ENCODE measurements around the gene DCDC1. TPM values are rescaled to one million over a fixed set of nuclear protein-coding genes. Genes with fewer than 3 reads are reported as not detected.

DCDC1 gene
- polyA plus RNA-seq, 4 donors: 3.4 to 7.3 (median 5.1) TPM

- DNase-seq (ENCODE audit: low read depth in 4 of 4, low spot score in 2 of 4): no peak
Observed at GRCh38 chr11:30863209-30863608, 506.3 kb downstream of the DCDC1 start.

- no peak for DNase-seq (ENCODE audit: low read depth in 4 of 4, low spot score in 2 of 4)
Observed at GRCh38 chr11:30861531-30861930, 508.0 kb downstream of the DCDC1 start.

DNA sequence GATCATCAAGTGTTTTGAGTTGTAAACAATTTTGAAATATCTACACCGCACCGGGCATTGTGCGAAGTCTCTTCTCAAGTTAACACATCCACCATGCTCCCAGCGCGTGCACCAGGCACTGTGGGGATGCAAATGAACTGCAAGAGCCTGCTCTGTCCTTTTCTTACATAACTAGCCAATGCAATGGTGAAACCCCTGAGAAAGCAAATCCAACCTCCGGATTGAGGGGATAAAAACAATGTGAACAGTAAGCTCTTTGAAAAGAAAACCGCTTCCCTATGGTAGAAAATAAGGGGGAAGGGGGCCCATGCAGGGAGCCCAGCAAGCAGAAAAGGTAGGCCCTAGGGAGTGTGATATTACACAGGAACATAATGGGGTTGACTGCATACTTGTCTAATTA is 508.5 kb downstream of the DCDC1 start:
- no peak for DNase-seq (ENCODE audit: low read depth in 4 of 4, low spot score in 2 of 4)

- no peak for DNase-seq (ENCODE audit: low read depth in 4 of 4, low spot score in 2 of 4)
Observed at GRCh38 chr11:30860146-30860545, 509.4 kb downstream of the DCDC1 start.

- DNase-seq (ENCODE audit: low read depth in 4 of 4, low spot score in 2 of 4): no peak
Observed at GRCh38 chr11:30859669-30860068, 509.9 kb downstream of the DCDC1 start.

- no peak for DNase-seq (ENCODE audit: low read depth in 4 of 4, low spot score in 2 of 4)
Observed at GRCh38 chr11:30855383-30856006, 514.0 kb downstream of the DCDC1 start.

- no peak for DNase-seq (ENCODE audit: low read depth in 4 of 4, low spot score in 2 of 4)
Observed at GRCh38 chr11:30853439-30853838, 516.1 kb downstream of the DCDC1 start.

DNA sequence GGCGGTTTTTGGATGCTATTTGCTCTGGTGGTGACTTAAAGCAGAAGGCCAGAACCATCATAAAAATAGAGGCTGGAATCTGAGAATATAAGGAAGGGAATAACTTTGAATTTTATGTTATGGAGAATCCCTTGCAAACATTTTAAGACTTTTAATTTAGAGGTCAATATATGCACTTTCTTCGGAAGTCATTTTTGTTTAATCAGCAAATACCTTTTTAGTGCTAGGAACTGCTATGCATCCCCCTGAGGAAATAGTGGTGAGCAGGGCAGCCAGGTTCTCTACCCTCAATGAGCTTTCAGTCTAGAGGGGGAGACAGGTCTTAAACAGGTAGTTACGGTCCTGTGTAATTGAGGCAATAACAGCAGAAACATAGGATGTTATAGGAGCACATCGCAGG is 516.9 kb downstream of the DCDC1 start:
- DNase-seq (ENCODE audit: low read depth in 4 of 4, low spot score in 2 of 4): no peak

GRCh38 chr11:30852091-30852490 is 517.4 kb downstream of the DCDC1 start:
- no peak for DNase-seq (ENCODE audit: low read depth in 4 of 4, low spot score in 2 of 4)

GRCh38 chr11:30837252-30837651 is 532.3 kb downstream of the DCDC1 start:
- DNase-seq (ENCODE audit: low read depth in 4 of 4, low spot score in 2 of 4): no peak

DNA sequence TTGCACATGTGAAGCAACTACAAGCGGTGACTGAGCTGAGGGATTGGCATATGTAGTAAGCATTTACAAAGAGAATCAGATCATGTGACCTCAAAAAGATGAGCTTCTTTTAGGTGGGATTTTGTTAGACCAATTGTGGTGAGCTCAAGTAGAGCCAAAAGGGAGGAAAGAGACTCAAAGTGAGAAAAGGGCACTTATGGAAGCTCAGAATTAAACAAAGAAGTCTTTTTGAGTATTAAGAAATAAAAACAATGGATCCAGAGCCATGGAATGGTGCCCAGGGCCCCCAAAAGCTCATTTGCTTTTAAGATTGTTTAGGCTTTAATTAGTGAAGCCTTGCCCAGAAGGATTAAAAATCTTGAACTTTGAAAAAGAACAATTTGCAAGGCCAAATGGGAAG is 536.7 kb downstream of the DCDC1 start:
- DNase-seq (ENCODE audit: low read depth in 4 of 4, low spot score in 2 of 4): no peak

DNA sequence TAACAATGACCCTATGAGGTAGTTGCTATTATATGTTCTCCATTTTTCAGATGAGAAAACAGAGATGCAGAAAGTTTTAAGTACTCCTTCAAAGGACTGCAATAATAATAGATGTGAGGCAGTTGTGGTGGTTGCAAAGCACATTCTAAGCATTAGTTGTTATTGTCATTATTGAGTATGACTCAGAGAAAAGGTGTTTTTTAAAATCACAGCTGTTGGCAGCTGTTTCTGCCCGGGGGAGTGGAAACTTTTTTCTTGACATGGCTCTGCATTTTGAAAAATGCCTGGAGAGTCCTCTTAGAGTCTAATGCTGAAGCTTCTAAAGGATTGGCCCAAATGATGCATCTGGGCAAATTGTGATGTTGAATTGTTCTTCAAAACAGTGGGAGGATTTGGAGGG is 538.9 kb downstream of the DCDC1 start:
- DNase-seq (ENCODE audit: low read depth in 4 of 4, low spot score in 2 of 4): no peak

DNA sequence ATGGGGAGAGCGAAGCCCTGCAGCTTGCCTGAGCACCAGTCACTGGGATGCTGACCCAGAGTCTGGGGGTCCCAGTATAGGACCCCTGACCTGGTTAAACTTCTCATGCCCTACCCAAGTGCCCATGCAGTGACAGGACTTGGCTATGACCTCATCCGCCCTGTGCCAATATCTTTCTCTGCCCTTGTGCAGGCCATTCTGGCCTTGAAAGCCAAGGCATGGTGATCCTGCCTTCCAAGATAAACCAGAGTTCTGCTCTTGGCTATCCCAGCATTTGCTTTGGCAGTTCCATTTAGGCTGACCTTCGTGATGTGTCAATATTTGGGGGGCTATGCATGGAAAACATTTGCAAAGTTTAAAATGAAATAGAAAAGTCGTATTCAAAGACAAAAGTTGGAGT is 542.6 kb downstream of the DCDC1 start:
- no peak for DNase-seq (ENCODE audit: low read depth in 4 of 4, low spot score in 2 of 4)

GRCh38 chr11:30825723-30826122 is 543.8 kb downstream of the DCDC1 start:
- no peak for DNase-seq (ENCODE audit: low read depth in 4 of 4, low spot score in 2 of 4)

GRCh38 chr11:30823119-30823518 is 546.4 kb downstream of the DCDC1 start:
- no peak for DNase-seq (ENCODE audit: low read depth in 4 of 4, low spot score in 2 of 4)

GRCh38 chr11:30821438-30821965 is 548.0 kb downstream of the DCDC1 start:
- no peak for DNase-seq (ENCODE audit: low read depth in 4 of 4, low spot score in 2 of 4)

DNA sequence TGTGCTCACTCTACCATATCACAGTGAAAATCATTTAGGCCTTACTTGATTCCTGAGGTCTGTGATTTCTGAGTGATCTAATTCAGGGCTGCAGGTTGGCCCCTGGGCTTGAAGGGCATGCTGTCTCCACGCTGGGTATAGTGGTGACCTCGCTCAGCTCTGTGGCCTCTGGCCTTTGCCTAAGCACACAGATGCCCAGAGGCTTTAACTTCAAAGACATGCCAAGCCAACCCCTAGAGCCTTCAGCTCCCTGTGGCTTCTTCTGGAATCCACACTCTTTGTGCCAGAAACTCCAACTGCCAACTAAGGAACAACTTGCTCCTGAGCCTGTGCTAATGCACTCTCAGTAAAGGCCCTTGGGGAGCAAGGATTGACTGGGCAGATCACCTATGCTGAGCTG is 550.8 kb downstream of the DCDC1 start:
- DNase-seq (ENCODE audit: low read depth in 4 of 4, low spot score in 2 of 4): no peak

DNA sequence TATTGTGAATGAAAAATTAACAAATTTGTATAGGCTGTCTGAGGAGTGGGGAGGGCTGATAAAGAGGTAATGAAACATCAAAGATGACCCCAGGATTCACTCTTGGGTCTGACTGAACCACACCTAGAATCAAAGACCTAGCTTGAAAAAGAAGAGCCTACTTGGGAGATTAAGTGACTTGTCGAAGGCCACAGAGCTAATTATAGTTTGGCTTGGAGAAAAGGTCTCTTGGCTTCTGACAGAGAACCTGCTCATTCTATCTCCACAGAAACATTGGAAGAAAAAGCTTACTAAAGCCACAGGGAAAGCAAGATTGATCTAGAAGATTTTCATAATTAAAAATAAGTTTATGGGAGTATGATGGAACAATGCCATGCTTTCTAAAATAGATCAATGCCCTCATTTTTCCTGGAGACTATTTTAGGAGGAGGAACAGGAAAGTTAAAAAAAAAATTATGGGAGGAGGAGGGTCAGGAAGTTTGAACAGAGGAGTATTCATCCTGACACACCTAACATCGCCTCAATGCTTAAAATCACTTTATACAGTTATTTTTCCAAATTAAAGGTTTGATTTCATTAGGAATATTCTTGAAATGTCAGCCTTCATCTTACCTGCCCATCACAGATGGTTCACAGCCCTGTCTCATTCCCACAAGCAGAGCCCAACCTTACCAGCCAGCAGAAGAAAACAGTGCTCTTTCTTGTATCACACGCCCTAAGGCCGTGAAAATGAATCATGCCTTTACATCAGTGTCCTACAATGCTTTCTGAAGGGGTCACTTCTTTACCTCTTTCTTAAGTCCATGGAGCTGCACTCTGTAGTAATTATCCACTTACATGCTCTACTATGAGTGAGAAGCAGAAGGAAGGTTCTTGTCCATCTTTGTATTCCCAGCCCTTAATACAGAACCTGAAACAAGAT is 552.3 kb downstream of the DCDC1 start:
- no peak for DNase-seq (ENCODE audit: low read depth in 4 of 4, low spot score in 2 of 4)

GRCh38 chr11:30815619-30816018 is 553.9 kb downstream of the DCDC1 start:
- no peak for DNase-seq (ENCODE audit: low read depth in 4 of 4, low spot score in 2 of 4)

GRCh38 chr11:30814737-30815136 is 554.8 kb downstream of the DCDC1 start:
- no peak for DNase-seq (ENCODE audit: low read depth in 4 of 4, low spot score in 2 of 4)
